HG02798 (cell line): ENCODE data around the gene PTPRZ1.

ENCODE experiments used
- ATAC-seq: cut with Tn5 transposase; IDR thresholded peaks from one replicate; pipeline ENCODE4 v1.9.1; 2021; ENCODE audit warnings: mild to moderate bottlenecking; ENCODE audit not compliant: unreplicated experiment, poor library complexity

Gene PTPRZ1

GRCh38 chr7:121887634-121888033 is 14.7 kb downstream of the PTPRZ1 start:
- ATAC-seq = no peak

- no peak for ATAC-seq
These were observed 17.9 kb downstream of the PTPRZ1 start for GRCh38 chr7:121890833-121891232.

GRCh38 chr7:121891731-121892130 is 18.8 kb downstream of the PTPRZ1 start:
- ATAC-seq = no peak

GRCh38 chr7:121901026-121901425 is 28.1 kb downstream of the PTPRZ1 start:
- peak; percentile 73 for ATAC-seq

GRCh38 chr7:121904120-121904519 is 31.2 kb downstream of the PTPRZ1 start:
- no peak for ATAC-seq

- ATAC-seq = no peak
These were observed 35.1 kb downstream of the PTPRZ1 start for GRCh38 chr7:121908042-121908441.

GRCh38 chr7:121909716-121910345 is 36.9 kb downstream of the PTPRZ1 start:
- ATAC-seq = no peak

- ATAC-seq = peak; percentile 69
These were observed 41.1 kb downstream of the PTPRZ1 start for GRCh38 chr7:121913947-121914675.

- ATAC-seq = no peak
These were observed 41.8 kb downstream of the PTPRZ1 start for GRCh38 chr7:121914676-121915279.

- no peak for ATAC-seq
These were observed 43.2 kb downstream of the PTPRZ1 start for GRCh38 chr7:121916211-121916610.

- no peak for ATAC-seq
These were observed 47.0 kb downstream of the PTPRZ1 start for GRCh38 chr7:121919986-121920385.

GRCh38 chr7:121924269-121925186 is 51.6 kb downstream of the PTPRZ1 start:
- no peak for ATAC-seq

- ATAC-seq = no peak
These were observed 58.4 kb downstream of the PTPRZ1 start for GRCh38 chr7:121931149-121931902.

- ATAC-seq = no peak
These were observed 59.8 kb downstream of the PTPRZ1 start for GRCh38 chr7:121932768-121933167.

GRCh38 chr7:121936951-121937623 is 64.1 kb downstream of the PTPRZ1 start:
- ATAC-seq = no peak

GRCh38 chr7:121938429-121938996 is 65.6 kb downstream of the PTPRZ1 start:
- ATAC-seq = no peak

GRCh38 chr7:121940918-121941317 is 68.0 kb downstream of the PTPRZ1 start:
- ATAC-seq = no peak

GRCh38 chr7:121941830-121942229 is 68.9 kb downstream of the PTPRZ1 start:
- ATAC-seq = no peak

- no peak for ATAC-seq
These were observed 72.1 kb downstream of the PTPRZ1 start for GRCh38 chr7:121945066-121945465.
